ACHN (cell line): Measurements from ENCODE around the gene PPFIA1.
"Not testable (repeated sequence)": the region's sequence is repeated elsewhere in the genome, so short reads cannot be mapped to it uniquely, and the experiment has no call there.

ENCODE experiments used
- DNase-seq: peaks from one replicate; pipeline ENCODE4 v3.0.0-alpha.2; 2015
- in situ Hi-C: cut with HindIII; loops from 2 replicates; pipeline ENCODE4 v1.10.0; 2017; ENCODE audit warnings: low sequenced_read_pairs, low pct_ligation_motif_present, low pct_unique_long_range_greater_than_20kb

The PPFIA1 gene

GRCh38 chr11:70290361-70291065, 20.0 kb downstream of the PPFIA1 start:
- in situ Hi-C loops = no loop called here
- no peak for DNase-seq

- in situ Hi-C loops = no loop called here
- no peak for DNase-seq
Observed at GRCh38 chr11:70292166-70292565, 21.7 kb downstream of the PPFIA1 start.

GRCh38 chr11:70292863-70293262, 22.4 kb downstream of the PPFIA1 start:
- no peak for DNase-seq
- in situ Hi-C loops = no loop called here

GRCh38 chr11:70295166-70295565, 24.7 kb downstream of the PPFIA1 start:
- DNase-seq, in situ Hi-C loops: not testable (repeated sequence)

- no peak for DNase-seq
- in situ Hi-C loops = no loop called here
Observed at GRCh38 chr11:70296681-70297080, 26.2 kb downstream of the PPFIA1 start.

- in situ Hi-C loops = no loop called here
- DNase-seq = no peak
Observed at GRCh38 chr11:70297341-70297740, 26.9 kb downstream of the PPFIA1 start.

- in situ Hi-C loops = no loop called here
- DNase-seq = no peak
Observed at GRCh38 chr11:70298243-70298915, 27.9 kb downstream of the PPFIA1 start.

- no peak for DNase-seq
- in situ Hi-C loops = no loop called here
Observed at GRCh38 chr11:70299636-70300035, 29.1 kb downstream of the PPFIA1 start.

- no peak for DNase-seq
- in situ Hi-C loops = no loop called here
Observed at GRCh38 chr11:70301191-70301590, 30.7 kb downstream of the PPFIA1 start.

- no peak for DNase-seq
- in situ Hi-C loops = no loop called here
Observed at GRCh38 chr11:70301721-70302418, 31.4 kb downstream of the PPFIA1 start.

- DNase-seq = no peak
- in situ Hi-C loops = no loop called here
Observed at GRCh38 chr11:70302419-70302752, 31.9 kb downstream of the PPFIA1 start.

- DNase-seq = no peak
- in situ Hi-C loops = no loop called here
Observed at GRCh38 chr11:70303070-70303469, 32.6 kb downstream of the PPFIA1 start.

- no peak for DNase-seq
- in situ Hi-C loops = no loop called here
Observed at GRCh38 chr11:70304208-70304603, 33.7 kb downstream of the PPFIA1 start.

- DNase-seq = no peak
- in situ Hi-C loops = no loop called here
Observed at GRCh38 chr11:70305501-70305900, 35.0 kb downstream of the PPFIA1 start.

- no peak for DNase-seq
- in situ Hi-C loops = no loop called here
Observed at GRCh38 chr11:70306586-70307033, 36.1 kb downstream of the PPFIA1 start.

GRCh38 chr11:70307176-70307575, 36.7 kb downstream of the PPFIA1 start:
- in situ Hi-C loops = no loop called here
- no peak for DNase-seq

GRCh38 chr11:70311616-70312015, 41.1 kb downstream of the PPFIA1 start:
- in situ Hi-C loops = no loop called here
- no peak for DNase-seq

- in situ Hi-C loops = no loop called here
- DNase-seq = no peak
Observed at GRCh38 chr11:70312401-70313357, 42.2 kb downstream of the PPFIA1 start.

GRCh38 chr11:70313945-70314344, 43.5 kb downstream of the PPFIA1 start:
- DNase-seq = no peak
- in situ Hi-C loops = no loop called here
